ENCODE measurements around the gene PLD1. TPM values are rescaled to one million over a fixed set of nuclear protein-coding genes. Genes with fewer than 3 reads are reported as not detected.

The PLD1 gene
- total and polyA plus RNA-seq, 10 of the 15 experiments (the other 5 are each of a cell fraction or from before 2014, with no cell fraction given): 2.9 to 108 (median 3.6) TPM

GRCh38 chr3:171832989-171833388 lies 22.7 kb upstream of the PLD1 start:
- no peak overlapping the region for H3K4me3 ChIP-seq
- no peaks in the 10 kb centered on the region; a peak in 1 of 4 replicates for H3K27me3 ChIP-seq (replicated peaks in 1 of 2; ENCODE audit: control insufficient read depth in 2 of 2, insufficient read depth in 2 of 2, low read length in 1 of 2)
- 12% methylated on average over 5 of the region's 5 CpGs for WGBS (ENCODE audit: insufficient coverage, insufficient replicate concordance, low lambda C conversion rate, missing lambda C conversion rate)
- FAIRE-seq (no peak), DNase-seq (ENCODE audit: low read depth, low spot score) (no peak), ATAC-seq (no peak)
- BruUV-seq (replicated peaks): no TSS peak
- in situ Hi-C loops (cut with MboI): no loop called here
- H3K4me2 ChIP-seq (ENCODE audit: control insufficient read depth, insufficient read depth): no peak overlapping the region
- H2AFZ ChIP-seq (ENCODE audit: control insufficient read depth, low read depth, low read length): no peak overlapping the region
- H3K4me1 ChIP-seq (ENCODE audit: control insufficient read depth, insufficient read depth, low read length): no peaks in the 10 kb centered on the region
- H4K20me1 ChIP-seq (ENCODE audit: control insufficient read depth, insufficient read depth): no peaks in the 10 kb centered on the region
- no peaks in the 10 kb centered on the region for H3K79me2 ChIP-seq (ENCODE audit: control insufficient read depth, insufficient read depth, low read length)
- no peaks in the 10 kb centered on the region for H3K36me3 ChIP-seq (ENCODE audit: control insufficient read depth in 2 of 2, insufficient read depth in 2 of 2, low read length in 1 of 2)
- ChIA-PET SMC1A (ENCODE audit: uncharacterized antibody, unreplicated experiment) (interaction anchor here (0.7 to 8.9 kb wide), 27 partner anchors 11 to 870 kb away, joined by 3 to 151 read pairs (median 5); partner anchors contain the start of gene PLD1), CTCF (interaction anchor here (0.9 to 11.8 kb wide), 26 partner anchors 11 to 873 kb away, joined by 3 to 274 read pairs (median 7); no protein-coding TSS in a partner anchor), RAD21 (ENCODE audit: unreplicated experiment) (interaction anchor here (1.1 to 13.1 kb wide), 18 partner anchors 10 to 783 kb away, joined by 3 to 333 read pairs (median 9); partner anchors contain the start of genes PLD1 and TMEM212), POLR2A (interaction anchor here (0.6 to 2.0 kb wide), 8 partner anchors 16 to 393 kb away, joined by 3 to 7 read pairs (median 4); no protein-coding TSS in a partner anchor)
- H3K27ac ChIP-seq (ENCODE audit: control insufficient read depth, insufficient read depth): no peak overlapping the region
- intact Hi-C loops (cut with micrococcal nuclease; ENCODE audit: unreplicated experiment): loop anchor here (5.0 to 10.0 kb wide), 4 partner anchors 131 to 788 kb away; no protein-coding TSS in a partner anchor
- H3K9ac ChIP-seq (ENCODE audit: control insufficient read depth, insufficient read depth, low read length): no peak overlapping the region
- no peaks in the 10 kb centered on the region for H3K9me3 ChIP-seq (replicated peaks; ENCODE audit: control insufficient read depth, insufficient read depth, low read length)
- TF ChIP-seq HDGF (IDR thresholded peaks at IDR 0.05): no peak
- TF ChIP-seq RAD51 (IDR thresholded peaks at IDR 0.05): no peak
- no peak for TF ChIP-seq EZH2 (IDR thresholded peaks at IDR 0.05; ENCODE audit: borderline replicate concordance, control insufficient read depth, low read depth, low read length)
- TF ChIP-seq HDAC6 (IDR thresholded peaks at IDR 0.05; ENCODE audit: unreplicated experiment): no peak
- TF ChIP-seq MAX (IDR thresholded peaks at IDR 0.05; ENCODE audit: low read depth, low read length): no peak
- no peak for TF ChIP-seq EP300 (IDR thresholded peaks at IDR 0.05; ENCODE audit: borderline replicate concordance in 1 of 2, control insufficient read depth in 1 of 2, low read depth in 2 of 2, low read length in 2 of 2)
- TF ChIP-seq LARP7 (IDR thresholded peaks at IDR 0.05): no peak
- no peak for TF ChIP-seq RELB (IDR thresholded peaks at IDR 0.05; ENCODE audit: low read depth)

Data from GM12878 (cell line).